HFFc6 (cell line): ENCODE measurements around the gene PDAP1. TPM values are rescaled to one million over a fixed set of nuclear protein-coding genes. Genes with fewer than 3 reads are reported as not detected.

Source experiments
- DNase-seq: peaks from one replicate; pipeline ENCODE4 v3.0.0-alpha.2; 2018
- H3K27ac Mint-ChIP-seq: 2 replicates; pipeline ENCODE4 v1.8.0; 2020; ENCODE audit warnings: mild to moderate bottlenecking, mixed read lengths
- H3K27me3 Mint-ChIP-seq: 2 replicates; pipeline ENCODE4 v1.8.0; 2021; ENCODE audit warnings: mild to moderate bottlenecking, moderate library complexity, mixed read lengths; ENCODE audit not compliant: insufficient read depth
- H3K36me3 Mint-ChIP-seq: 2 replicates; pipeline ENCODE4 v1.8.0; 2021; ENCODE audit warnings: low read depth, mixed read lengths
- H3K4me1 Mint-ChIP-seq: 2 replicates; pipeline ENCODE4 v1.8.0; 2020; ENCODE audit warnings: low read depth, mixed read lengths
- H3K4me3 Mint-ChIP-seq: 2 replicates; pipeline ENCODE4 v1.8.0; 2020; ENCODE audit warnings: mild to moderate bottlenecking, moderate library complexity, mixed read lengths
- H3K9me3 Mint-ChIP-seq: 2 replicates; pipeline ENCODE4 v1.8.0; 2020; ENCODE audit warnings: mild to moderate bottlenecking, mixed read lengths
- CTCF ChIP-seq: fragments of 200-600 bp; sonication (generic); IDR thresholded peaks from 2 replicates; pipeline ENCODE4 v1.5.0; 2021; ENCODE audit warnings: antibody characterized with exemption, mild to moderate bottlenecking
- total RNA-seq, 6 experiments: library from RNA; stranded (reverse); fragmentation: NEBNext Ultra II Directional; extraction: Animal tissue kit (Norgen Biotek cat#: 25700); gene quantifications; 2 replicates in 1 of 6; 3 replicates in 5 of 6; pipeline ENCODE4 v1.2.3, GENCODE V29; 2021

PDAP1 gene
- total RNA-seq, 6 experiments from 2014 or later: 148 to 213 (median 180) TPM

- H3K4me3 Mint-ChIP-seq: peak overlapping the region; percentile 66; the same call in 1 of the 2 replicates
- H3K4me1 Mint-ChIP-seq: peaks cover 17% of the 10 kb centered on the region
- peak; percentile 28 for DNase-seq
- H3K9me3 Mint-ChIP-seq: no peaks in the 10 kb centered on the region
- no peak for TF ChIP-seq CTCF
- H3K27me3 Mint-ChIP-seq: peaks cover 3% of the 10 kb centered on the region; the same call in 1 of the 2 replicates
- no peaks in the 10 kb centered on the region for H3K36me3 Mint-ChIP-seq
- H3K27ac Mint-ChIP-seq: peak overlapping the region; percentile 60
These were observed 35.9 kb downstream of the PDAP1 start for GRCh38 chr7:99372275-99373090.

GRCh38 chr7:99371376-99371920 is 36.9 kb downstream of the PDAP1 start:
- TF ChIP-seq CTCF: no peak
- H3K9me3 Mint-ChIP-seq: no peaks in the 10 kb centered on the region

GRCh38 chr7:99369767-99370391 is 38.5 kb downstream of the PDAP1 start:
- Mint-ChIP-seq H3K4me3 (no peak overlapping the region), H3K36me3 (peaks cover 16% of the 10 kb centered on the region; the same call in 1 of the 2 replicates), H3K4me1 (peaks cover 17% of the 10 kb centered on the region), H3K9me3 (no peaks in the 10 kb centered on the region), H3K27me3 (peaks cover 3% of the 10 kb centered on the region; the same call in 1 of the 2 replicates), H3K27ac (peak overlapping the region; percentile 31; the same call in 1 of the 2 replicates)
- TF ChIP-seq CTCF: no peak
- no peak for DNase-seq

More at GRCh38 chr7:99371376-99371920, 36.9 kb downstream of the PDAP1 start:
- Mint-ChIP-seq H3K27me3 (peaks cover 3% of the 10 kb centered on the region; the same call in 1 of the 2 replicates), H3K27ac (peak overlapping the region; percentile 53; the same call in 1 of the 2 replicates), H3K36me3 (peaks cover 7% of the 10 kb centered on the region; the same call in 1 of the 2 replicates), H3K4me3 (no peak overlapping the region; the same call in 1 of the 2 replicates), H3K4me1 (peaks cover 17% of the 10 kb centered on the region)
- DNase-seq: no peak

- DNase-seq: no peak
- Mint-ChIP-seq H3K4me3 (no peak overlapping the region), H3K27ac (no peak overlapping the region; the same call in 1 of the 2 replicates), H3K9me3 (no peaks in the 10 kb centered on the region), H3K27me3 (peaks cover 3% of the 10 kb centered on the region; the same call in 1 of the 2 replicates), H3K36me3 (peaks cover 16% of the 10 kb centered on the region; the same call in 1 of the 2 replicates), H3K4me1 (peaks cover 17% of the 10 kb centered on the region)
- no peak for TF ChIP-seq CTCF
These were observed 39.5 kb downstream of the PDAP1 start for GRCh38 chr7:99368750-99369389.

GRCh38 chr7:99366646-99367045 is 41.8 kb downstream of the PDAP1 start:
- peaks cover 16% of the 10 kb centered on the region; the same call in 1 of the 2 replicates for H3K36me3 Mint-ChIP-seq
- no peak for TF ChIP-seq CTCF

More at GRCh38 chr7:99366646-99367045, 41.8 kb downstream of the PDAP1 start:
- no peaks in the 10 kb centered on the region for H3K9me3 Mint-ChIP-seq
- H3K27ac Mint-ChIP-seq: no peak overlapping the region
- peaks cover 25% of the 10 kb centered on the region for H3K4me1 Mint-ChIP-seq
- H3K27me3 Mint-ChIP-seq: no peaks in the 10 kb centered on the region
- DNase-seq: no peak
- no peak overlapping the region for H3K4me3 Mint-ChIP-seq
